GM23338 (cell line): ENCODE results near the gene MYO9B. TPM values are rescaled to one million over a fixed set of nuclear protein-coding genes. Genes with fewer than 3 reads are reported as not detected.

ENCODE experiments used
- ATAC-seq: fragments of 200-7000 bp; cut with Tn5 transposase; 3 replicates; pipeline ENCODE4 v1.9.1; 2020
- DNase-seq: peaks from one replicate; pipeline ENCODE4 v3.0.0-alpha.2; 2015; ENCODE audit warnings: low spot score
- H2AFZ ChIP-seq: fragments of 200-600 bp; sonication (generic); 2 replicates; pipeline ENCODE4 v1.8.0; 2016; ENCODE audit warnings: antibody characterized with exemption, mild to moderate bottlenecking, moderate library complexity
- H3F3A ChIP-seq: fragments of 200-600 bp; sonication (generic); replicated peaks from 2 replicates; pipeline ENCODE4 v1.8.0; 2017; ENCODE audit warnings: antibody characterized with exemption, mixed run types, low read depth
- H3K27ac ChIP-seq: fragments of 200-600 bp; sonication (generic); 2 replicates; pipeline ENCODE4 v1.6.1; 2016; ENCODE audit warnings: low read depth
- H3K27me3 ChIP-seq: fragments of 200-600 bp; sonication (generic); 2 replicates; pipeline ENCODE4 v1.8.0; 2016; ENCODE audit warnings: mild to moderate bottlenecking, mixed run types, moderate library complexity; ENCODE audit not compliant: insufficient read depth
- H3K36me3 ChIP-seq: fragments of 200-600 bp; sonication (generic); 2 replicates; pipeline ENCODE4 v1.8.0; 2016; ENCODE audit warnings: mild to moderate bottlenecking; ENCODE audit not compliant: insufficient read depth
- H3K4me1 ChIP-seq: fragments of 200-600 bp; sonication (generic); 2 replicates; pipeline ENCODE4 v1.8.0; 2016; ENCODE audit warnings: mild to moderate bottlenecking, moderate library complexity; ENCODE audit not compliant: insufficient read depth
- H3K4me2 ChIP-seq: fragments of 200-600 bp; sonication (generic); 2 replicates; pipeline ENCODE4 v1.7.1; 2017; ENCODE audit warnings: mixed run types
- H3K4me3 ChIP-seq: fragments of 200-600 bp; sonication (generic); 2 replicates; pipeline ENCODE4 v1.6.1; 2016; ENCODE audit warnings: mixed run types
- H3K79me2 ChIP-seq: fragments of 200-600 bp; sonication (generic); replicated peaks from 2 replicates; pipeline ENCODE4 v1.8.0; 2017; ENCODE audit warnings: mild to moderate bottlenecking; ENCODE audit not compliant: insufficient read depth
- H3K9me2 ChIP-seq: fragments of 200-600 bp; sonication (generic); 2 replicates; pipeline ENCODE4 v1.8.0; 2017; ENCODE audit not compliant: insufficient read depth
- H4K20me1 ChIP-seq: fragments of 200-600 bp; sonication (generic); replicated peaks from 2 replicates; pipeline ENCODE4 v1.8.0; 2017; ENCODE audit warnings: mild to moderate bottlenecking; ENCODE audit not compliant: insufficient read depth
- H3K27ac Mint-ChIP-seq: 2 replicates; pipeline ENCODE4 v1.8.0; 2020; ENCODE audit warnings: inconsistent platforms, mild to moderate bottlenecking, moderate library complexity, mixed read lengths
- H3K27me3 Mint-ChIP-seq: 3 replicates; pipeline ENCODE4 v1.8.0; 2022; ENCODE audit warnings: low read depth, mild to moderate bottlenecking, moderate library complexity, mixed read lengths, inconsistent platforms; ENCODE audit not compliant: insufficient read depth, poor library complexity
- H3K36me3 Mint-ChIP-seq: 3 replicates; pipeline ENCODE4 v1.8.0; 2021; ENCODE audit warnings: low read depth, mild to moderate bottlenecking, inconsistent platforms, moderate library complexity, mixed read lengths
- H3K4me1 Mint-ChIP-seq: 3 replicates; pipeline ENCODE4 v1.8.0; 2020; ENCODE audit warnings: mild to moderate bottlenecking, inconsistent platforms, mixed read lengths
- H3K4me3 Mint-ChIP-seq: 3 replicates; pipeline ENCODE4 v1.8.0; 2021; ENCODE audit warnings: moderate library complexity, mild to moderate bottlenecking, inconsistent platforms, mixed read lengths
- H3K9me3 Mint-ChIP-seq: 3 replicates; pipeline ENCODE4 v1.8.0; 2020; ENCODE audit warnings: moderate library complexity, mild to moderate bottlenecking, inconsistent platforms, mixed read lengths
- CREB1 ChIP-seq: fragments of 250-450 bp; sonication (Bioruptor Pico); IDR thresholded peaks from 2 replicates; pipeline ENCODE4 v1.5.0; 2020; ENCODE audit warnings: low read depth, mild to moderate bottlenecking, moderate library complexity
- EZH2 ChIP-seq: fragments of 200-600 bp; sonication (generic); IDR thresholded peaks from one replicate; pipeline ENCODE4 v1.8.0; 2017; ENCODE audit warnings: antibody characterized with exemption, mild to moderate bottlenecking, low read depth; ENCODE audit not compliant: unreplicated experiment
- EZH2phosphoT487 ChIP-seq: fragments of 200-600 bp; sonication (generic); IDR thresholded peaks from one replicate; pipeline ENCODE4 v1.8.1; 2018; ENCODE audit warnings: antibody characterized with exemption; ENCODE audit not compliant: unreplicated experiment
- JUNB ChIP-seq: IDR thresholded peaks from one replicate; pipeline ENCODE4 v1.6.1; 2016; ENCODE audit warnings: antibody characterized with exemption; ENCODE audit not compliant: unreplicated experiment
- NANOG ChIP-seq: IDR thresholded peaks from 2 replicates; pipeline ENCODE4 v1.6.1; 2016; ENCODE audit warnings: antibody characterized with exemption, borderline replicate concordance
- POLR2AphosphoS5 ChIP-seq: IDR thresholded peaks from 2 replicates; pipeline ENCODE4 v1.6.1; 2016; ENCODE audit warnings: antibody characterized with exemption, low read depth
- ZNF114 ChIP-seq: fragments of 250-450 bp; sonication (Bioruptor Pico); IDR thresholded peaks from 2 replicates; pipeline ENCODE4 v1.5.0; 2020; ENCODE audit warnings: mild to moderate bottlenecking, moderate library complexity
- ZNF331 ChIP-seq: fragments of 250-450 bp; sonication (Bioruptor Pico); IDR thresholded peaks from 2 replicates; pipeline ENCODE4 v1.5.0; 2020; ENCODE audit warnings: low read depth, mild to moderate bottlenecking, moderate library complexity
- polyA plus RNA-seq: library from polyadenylated mRNA; unstranded; fragments of >200 nt; fragmentation: Nextera tagmentation; extraction: Ambion mirVana; gene quantifications from 2 replicates; pipeline ENCODE4 v1.2.1, GENCODE V29; 2016
- total RNA-seq: library from RNA; depleted of rRNA; stranded (reverse); fragments of >200 nt; shearing (Covaris generic); gene quantifications from 2 replicates; pipeline ENCODE4 v1.2.3, GENCODE V29; 2014
- TF ChIP-seq, protein P1 (sequence below): IDR thresholded peaks from one replicate; pipeline ENCODE4 v1.6.1; 2018; ENCODE audit warnings: antibody characterized with exemption; ENCODE audit not compliant: unreplicated experiment
- TF ChIP-seq, protein P2 (sequence below), 2 experiments: fragments of 200-600 bp in 1 of 2; sonication (generic) in 1 of 2; conservative IDR thresholded peaks; 2 replicates each; pipeline versions ENCODE4 v1.5.1 to v1.6.1; 2016 to 2017; ENCODE audit warnings: antibody characterized with exemption in 2 of 2, low read depth in 2 of 2, mild to moderate bottlenecking in 2 of 2, moderate library complexity in 1 of 2
- TF ChIP-seq, protein P3 (sequence below): IDR thresholded peaks from 2 replicates; pipeline ENCODE4 v1.6.1; 2016; ENCODE audit warnings: antibody characterized with exemption

The MYO9B gene
- total and polyA plus RNA-seq, 2 experiments from 2014 or later: 28.7 to 61.3 TPM

DNA sequence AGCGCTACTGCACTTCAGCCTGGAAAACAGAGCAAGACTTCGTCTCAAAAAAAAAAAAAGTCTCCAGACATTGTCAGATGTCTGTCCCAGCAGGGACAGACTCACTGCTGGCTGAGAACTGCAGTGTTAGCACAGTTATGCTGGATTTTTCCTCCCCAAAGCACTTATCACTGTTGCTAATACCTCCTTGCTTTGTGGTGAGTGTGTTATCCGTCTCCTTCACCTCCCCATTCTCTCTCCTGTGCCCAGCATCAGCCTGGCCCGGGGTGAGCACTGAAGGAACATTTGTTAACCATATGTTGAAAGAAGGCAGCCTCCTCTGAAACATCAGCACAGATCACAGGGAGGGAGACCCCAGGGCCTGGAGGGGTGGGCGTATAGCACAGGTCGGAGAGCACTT, 11.3 kb downstream of the MYO9B start:
- no peaks in the 10 kb centered on the region for H3F3A ChIP-seq
- no peak overlapping the region for H3K4me3 ChIP-seq
- peaks cover 6% of the 10 kb centered on the region; the same call in 1 of the 2 replicates for H3K4me1 ChIP-seq
- Mint-ChIP-seq H3K27me3 (peaks cover 9% of the 10 kb centered on the region), H3K4me3 (no peak overlapping the region), H3K27ac (no peak overlapping the region), H3K4me1 (peaks cover 12% of the 10 kb centered on the region; the same call in 2 of the 3 replicates), H3K9me3 (0 out of 3 replicates have a peak, but pooled peaks cover 3% of the 10 kb centered on the region), H3K36me3 (peaks cover 13% of the 10 kb centered on the region; the same call in 1 of the 3 replicates)
- H3K36me3 ChIP-seq: no peaks in the 10 kb centered on the region
- peaks cover 80% of the 10 kb centered on the region for H3K79me2 ChIP-seq
- H3K9me2 ChIP-seq: no peaks in the 10 kb centered on the region
- H3K27me3 ChIP-seq: no peaks in the 10 kb centered on the region
- H3K27ac ChIP-seq: no peak overlapping the region
- ATAC-seq (no peak), DNase-seq (no peak)
- H4K20me1 ChIP-seq: peaks cover 15% of the 10 kb centered on the region
- H2AFZ ChIP-seq: no peak overlapping the region
- no peak overlapping the region for H3K4me2 ChIP-seq
- TF ChIP-seq EZH2: no peak
- no peak for TF ChIP-seq EZH2phosphoT487
- TF ChIP-seq, protein P1, sequence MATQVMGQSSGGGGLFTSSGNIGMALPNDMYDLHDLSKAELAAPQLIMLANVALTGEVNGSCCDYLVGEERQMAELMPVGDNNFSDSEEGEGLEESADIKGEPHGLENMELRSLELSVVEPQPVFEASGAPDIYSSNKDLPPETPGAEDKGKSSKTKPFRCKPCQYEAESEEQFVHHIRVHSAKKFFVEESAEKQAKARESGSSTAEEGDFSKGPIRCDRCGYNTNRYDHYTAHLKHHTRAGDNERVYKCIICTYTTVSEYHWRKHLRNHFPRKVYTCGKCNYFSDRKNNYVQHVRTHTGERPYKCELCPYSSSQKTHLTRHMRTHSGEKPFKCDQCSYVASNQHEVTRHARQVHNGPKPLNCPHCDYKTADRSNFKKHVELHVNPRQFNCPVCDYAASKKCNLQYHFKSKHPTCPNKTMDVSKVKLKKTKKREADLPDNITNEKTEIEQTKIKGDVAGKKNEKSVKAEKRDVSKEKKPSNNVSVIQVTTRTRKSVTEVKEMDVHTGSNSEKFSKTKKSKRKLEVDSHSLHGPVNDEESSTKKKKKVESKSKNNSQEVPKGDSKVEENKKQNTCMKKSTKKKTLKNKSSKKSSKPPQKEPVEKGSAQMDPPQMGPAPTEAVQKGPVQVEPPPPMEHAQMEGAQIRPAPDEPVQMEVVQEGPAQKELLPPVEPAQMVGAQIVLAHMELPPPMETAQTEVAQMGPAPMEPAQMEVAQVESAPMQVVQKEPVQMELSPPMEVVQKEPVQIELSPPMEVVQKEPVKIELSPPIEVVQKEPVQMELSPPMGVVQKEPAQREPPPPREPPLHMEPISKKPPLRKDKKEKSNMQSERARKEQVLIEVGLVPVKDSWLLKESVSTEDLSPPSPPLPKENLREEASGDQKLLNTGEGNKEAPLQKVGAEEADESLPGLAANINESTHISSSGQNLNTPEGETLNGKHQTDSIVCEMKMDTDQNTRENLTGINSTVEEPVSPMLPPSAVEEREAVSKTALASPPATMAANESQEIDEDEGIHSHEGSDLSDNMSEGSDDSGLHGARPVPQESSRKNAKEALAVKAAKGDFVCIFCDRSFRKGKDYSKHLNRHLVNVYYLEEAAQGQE: no peak
- TF ChIP-seq, protein P2, sequence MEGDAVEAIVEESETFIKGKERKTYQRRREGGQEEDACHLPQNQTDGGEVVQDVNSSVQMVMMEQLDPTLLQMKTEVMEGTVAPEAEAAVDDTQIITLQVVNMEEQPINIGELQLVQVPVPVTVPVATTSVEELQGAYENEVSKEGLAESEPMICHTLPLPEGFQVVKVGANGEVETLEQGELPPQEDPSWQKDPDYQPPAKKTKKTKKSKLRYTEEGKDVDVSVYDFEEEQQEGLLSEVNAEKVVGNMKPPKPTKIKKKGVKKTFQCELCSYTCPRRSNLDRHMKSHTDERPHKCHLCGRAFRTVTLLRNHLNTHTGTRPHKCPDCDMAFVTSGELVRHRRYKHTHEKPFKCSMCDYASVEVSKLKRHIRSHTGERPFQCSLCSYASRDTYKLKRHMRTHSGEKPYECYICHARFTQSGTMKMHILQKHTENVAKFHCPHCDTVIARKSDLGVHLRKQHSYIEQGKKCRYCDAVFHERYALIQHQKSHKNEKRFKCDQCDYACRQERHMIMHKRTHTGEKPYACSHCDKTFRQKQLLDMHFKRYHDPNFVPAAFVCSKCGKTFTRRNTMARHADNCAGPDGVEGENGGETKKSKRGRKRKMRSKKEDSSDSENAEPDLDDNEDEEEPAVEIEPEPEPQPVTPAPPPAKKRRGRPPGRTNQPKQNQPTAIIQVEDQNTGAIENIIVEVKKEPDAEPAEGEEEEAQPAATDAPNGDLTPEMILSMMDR (conservative IDR thresholded peaks at IDR 0.05; ENCODE audit: low read depth in 2 of 2): no peak
- no peak for TF ChIP-seq NANOG
- no peak for TF ChIP-seq JUNB
- TF ChIP-seq, protein P3, sequence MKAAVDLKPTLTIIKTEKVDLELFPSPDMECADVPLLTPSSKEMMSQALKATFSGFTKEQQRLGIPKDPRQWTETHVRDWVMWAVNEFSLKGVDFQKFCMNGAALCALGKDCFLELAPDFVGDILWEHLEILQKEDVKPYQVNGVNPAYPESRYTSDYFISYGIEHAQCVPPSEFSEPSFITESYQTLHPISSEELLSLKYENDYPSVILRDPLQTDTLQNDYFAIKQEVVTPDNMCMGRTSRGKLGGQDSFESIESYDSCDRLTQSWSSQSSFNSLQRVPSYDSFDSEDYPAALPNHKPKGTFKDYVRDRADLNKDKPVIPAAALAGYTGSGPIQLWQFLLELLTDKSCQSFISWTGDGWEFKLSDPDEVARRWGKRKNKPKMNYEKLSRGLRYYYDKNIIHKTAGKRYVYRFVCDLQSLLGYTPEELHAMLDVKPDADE: no peak

DNA sequence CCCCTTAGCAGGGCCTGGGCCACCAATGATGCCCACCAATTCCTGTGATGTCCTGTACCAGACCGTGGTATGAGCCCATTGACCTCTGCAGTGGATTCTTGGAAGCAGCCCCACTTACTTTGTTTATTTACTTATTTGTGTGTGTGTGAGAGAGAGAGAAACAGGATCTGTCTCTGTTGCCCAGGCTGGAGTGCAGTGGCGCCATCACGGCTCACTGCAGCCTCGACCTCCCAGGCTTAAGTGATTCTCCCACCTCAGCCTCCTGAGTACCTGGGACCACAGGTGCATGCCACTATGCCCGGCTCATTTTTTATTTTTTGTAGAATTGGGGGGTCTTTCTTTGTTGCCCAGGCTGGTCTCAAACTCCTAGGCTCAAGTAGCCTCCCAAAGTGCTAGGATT, 13.0 kb downstream of the MYO9B start:
- peaks cover 13% of the 10 kb centered on the region; the same call in 1 of the 3 replicates for H3K36me3 Mint-ChIP-seq
- peaks cover 14% of the 10 kb centered on the region; the same call in 2 of the 3 replicates for H3K4me1 Mint-ChIP-seq
- Histone ChIP-seq H3F3A (no peaks in the 10 kb centered on the region), H3K36me3 (no peaks in the 10 kb centered on the region), H2AFZ (no peak overlapping the region), H3K4me1 (peaks cover 6% of the 10 kb centered on the region; the same call in 1 of the 2 replicates), H3K4me2 (no peak overlapping the region), H3K27ac (no peak overlapping the region), H4K20me1 (peaks cover 15% of the 10 kb centered on the region), H3K4me3 (no peak overlapping the region), H3K79me2 (peaks cover 81% of the 10 kb centered on the region), H3K27me3 (no peaks in the 10 kb centered on the region), H3K9me2 (no peaks in the 10 kb centered on the region)
- no peak overlapping the region for H3K27ac Mint-ChIP-seq
- H3K27me3 Mint-ChIP-seq: peaks cover 13% of the 10 kb centered on the region
- 0 out of 3 replicates have a peak, but pooled peaks cover 3% of the 10 kb centered on the region for H3K9me3 Mint-ChIP-seq
- no peak for DNase-seq
- H3K4me3 Mint-ChIP-seq: no peak overlapping the region
- ATAC-seq: no peak
- TF ChIP-seq EZH2phosphoT487 (no peak), ZNF114 (CRISPR knock-in tag) (no peak), POLR2AphosphoS5 (no peak), CREB1 (CRISPR knock-in tag) (no peak), JUNB (no peak), ZNF331 (CRISPR knock-in tag) (no peak), EZH2 (no peak)
- TF ChIP-seq, protein P1: no peak
- TF ChIP-seq, protein P2 (conservative IDR thresholded peaks at IDR 0.05; ENCODE audit: low read depth in 2 of 2): no peak
